DND-41 (cell line): ENCODE measurements around the gene CXorf51B.
"Not testable (repeated sequence)": the region's sequence is repeated elsewhere in the genome, so short reads cannot be mapped to it uniquely, and the experiment has no call there.

ENCODE experiments used
- EZH2 ChIP-seq: IDR thresholded peaks from 3 replicates; pipeline ENCODE4 v1.6.1; 2012; ENCODE audit warnings: borderline replicate concordance, low read depth, mild to moderate bottlenecking, moderate library complexity, low read length, inconsistent platforms; ENCODE audit not compliant: severe bottlenecking
- TF ChIP-seq, protein P1 (sequence below): IDR thresholded peaks from 2 replicates; pipeline ENCODE4 v1.5.1; 2012; ENCODE audit warnings: borderline replicate concordance, low read length, moderate library complexity, mild to moderate bottlenecking; ENCODE audit not compliant: poor library complexity, severe bottlenecking; ENCODE audit errors: extremely low read depth

- TF ChIP-seq, protein P1, sequence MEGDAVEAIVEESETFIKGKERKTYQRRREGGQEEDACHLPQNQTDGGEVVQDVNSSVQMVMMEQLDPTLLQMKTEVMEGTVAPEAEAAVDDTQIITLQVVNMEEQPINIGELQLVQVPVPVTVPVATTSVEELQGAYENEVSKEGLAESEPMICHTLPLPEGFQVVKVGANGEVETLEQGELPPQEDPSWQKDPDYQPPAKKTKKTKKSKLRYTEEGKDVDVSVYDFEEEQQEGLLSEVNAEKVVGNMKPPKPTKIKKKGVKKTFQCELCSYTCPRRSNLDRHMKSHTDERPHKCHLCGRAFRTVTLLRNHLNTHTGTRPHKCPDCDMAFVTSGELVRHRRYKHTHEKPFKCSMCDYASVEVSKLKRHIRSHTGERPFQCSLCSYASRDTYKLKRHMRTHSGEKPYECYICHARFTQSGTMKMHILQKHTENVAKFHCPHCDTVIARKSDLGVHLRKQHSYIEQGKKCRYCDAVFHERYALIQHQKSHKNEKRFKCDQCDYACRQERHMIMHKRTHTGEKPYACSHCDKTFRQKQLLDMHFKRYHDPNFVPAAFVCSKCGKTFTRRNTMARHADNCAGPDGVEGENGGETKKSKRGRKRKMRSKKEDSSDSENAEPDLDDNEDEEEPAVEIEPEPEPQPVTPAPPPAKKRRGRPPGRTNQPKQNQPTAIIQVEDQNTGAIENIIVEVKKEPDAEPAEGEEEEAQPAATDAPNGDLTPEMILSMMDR, result not testable (repeated sequence)
- TF ChIP-seq EZH2, result not testable (repeated sequence)
Observed at GRCh38 chrX:146809471-146809870, at the start of gene CXorf51B.
